B cell (primary cell): ENCODE measurements around the gene PAK6. TPM values are rescaled to one million over a fixed set of nuclear protein-coding genes. Genes with fewer than 3 reads are reported as not detected.
A peak's percentile ranks its signal among the peaks of the same experiment; 100 is the strongest.

Source experiments
- ATAC-seq: fragments of 200-7000 bp; cut with Tn5 transposase; one replicate; pipeline ENCODE4 v1.10.0; 2021; ENCODE audit warnings: low read depth, mild to moderate bottlenecking, moderate number of reproducible peaks, moderate library complexity
- CTCF ChIA-PET: fragments of 350-600 bp; sonication (Branson Sonifier 250); formaldehyde crosslinking; loops from one replicate; lab custom pipeline; 2021; ENCODE audit warnings: antibody characterized with exemption, inconsistent platforms; lab: Charles Lee
- POLR2A ChIA-PET: fragments of 350-600 bp; sonication (Branson Sonifier 250); formaldehyde crosslinking; loops from one replicate; lab custom pipeline; 2021; ENCODE audit warnings: antibody characterized with exemption; lab: Charles Lee
- DNase-seq: peaks from one replicate; pipeline ENCODE4 v3.0.0; 2013
- H2AFZ ChIP-seq: 2 replicates; pipeline ENCODE4 v1.6.1; 2012; ENCODE audit warnings: mild to moderate bottlenecking, low read depth, low read length; ENCODE audit not compliant: insufficient read depth, poor library complexity, severe bottlenecking
- H3K27ac ChIP-seq, 2 donors: 1 replicate in 1 of 2; 2 replicates in 1 of 2; pipeline ENCODE4 v1.5.1; 2012 to 2013; ENCODE audit warnings: low read length in 2 of 2, mild to moderate bottlenecking in 2 of 2, moderate library complexity in 1 of 2
- H3K27me3 ChIP-seq, 4 experiments: fragments of 200-600 bp in 1 of 4; sonication (generic) in 1 of 4; replicated peaks in 1 of 4; 1 replicate in 2 of 4; 2 replicates in 2 of 4; pipeline versions ENCODE4 v1.6.1 to v1.7.0; 2013 to 2016; ENCODE audit warnings: low read length in 3 of 4, mild to moderate bottlenecking in 2 of 4, mixed read lengths in 1 of 4, moderate library complexity in 1 of 4; ENCODE audit not compliant: insufficient read depth in 4 of 4, control insufficient read depth in 3 of 4; ENCODE audit errors: control extremely low read depth in 1 of 4
- H3K36me3 ChIP-seq, 2 experiments: replicated peaks in 1 of 2; 1 replicate in 1 of 2; 2 replicates in 1 of 2; pipeline versions ENCODE4 v1.6.1 to v1.7.1; 2013; ENCODE audit warnings: low read length in 1 of 2; ENCODE audit not compliant: insufficient read depth in 2 of 2, control insufficient read depth in 1 of 2; ENCODE audit errors: control extremely low read depth in 1 of 2, extremely low read depth in 1 of 2
- H3K4me1 ChIP-seq, 2 donors: fragments of 200-600 bp in 1 of 2; sonication (generic) in 1 of 2; 1 replicate in 1 of 2; 2 replicates in 1 of 2; pipeline versions ENCODE4 v1.5.1 to v1.6.1; 2013 to 2017; ENCODE audit warnings: low read length in 2 of 2; ENCODE audit not compliant: control insufficient read depth in 2 of 2, insufficient read depth in 2 of 2
- H3K4me2 ChIP-seq: replicated peaks from 2 replicates; pipeline ENCODE3; 2012; ENCODE audit warnings: mild to moderate bottlenecking, low read depth, low read length; ENCODE audit not compliant: poor library complexity, severe bottlenecking
- H3K4me3 ChIP-seq, 5 experiments: fragments of 200-600 bp in 1 of 5; sonication (generic) in 1 of 5; 1 replicate in 3 of 5; 2 replicates in 2 of 5; pipeline versions ENCODE4 v1.5.1 to v1.7.0; 2011 to 2016; ENCODE audit warnings: low read length in 4 of 5, mild to moderate bottlenecking in 4 of 5, low read depth in 2 of 5, control low read depth in 1 of 5, moderate library complexity in 1 of 5; ENCODE audit not compliant: insufficient read depth in 1 of 5; ENCODE audit errors: control extremely low read depth in 1 of 5, extremely low read depth in 1 of 5
- H3K79me2 ChIP-seq: fragments of 200-600 bp; sonication (generic); one replicate; pipeline ENCODE4 v1.6.0; 2016; ENCODE audit warnings: low read length; ENCODE audit not compliant: control insufficient read depth, insufficient read depth
- H3K9ac ChIP-seq: fragments of 200-600 bp; sonication (generic); 2 replicates; pipeline ENCODE4 v1.6.1; 2017; ENCODE audit warnings: mild to moderate bottlenecking, low read length, moderate library complexity
- H3K9me3 ChIP-seq, 3 donors: one replicate each; pipeline versions ENCODE4 v1.6.1 to v1.7.1; 2013; ENCODE audit warnings: low read length in 2 of 3; ENCODE audit not compliant: control insufficient read depth in 2 of 3, insufficient read depth in 1 of 3; ENCODE audit errors: control extremely low read depth in 1 of 3
- H4K20me1 ChIP-seq: 2 replicates; pipeline ENCODE4 v1.6.0; 2012; ENCODE audit warnings: mild to moderate bottlenecking, low read length; ENCODE audit not compliant: insufficient read depth, control insufficient read depth, poor library complexity, severe bottlenecking
- H3K27ac Mint-ChIP-seq: one replicate; pipeline ENCODE4 v1.8.0; 2021; ENCODE audit warnings: mixed read lengths
- H3K27me3 Mint-ChIP-seq: one replicate; pipeline ENCODE4 v1.8.0; 2021; ENCODE audit warnings: mixed read lengths
- H3K4me1 Mint-ChIP-seq: one replicate; pipeline ENCODE4 v1.8.0; 2021; ENCODE audit warnings: mixed read lengths
- H3K4me3 Mint-ChIP-seq: one replicate; pipeline ENCODE4 v1.8.0; 2021; ENCODE audit warnings: mixed read lengths
- H3K9me3 Mint-ChIP-seq: one replicate; pipeline ENCODE4 v1.8.0; 2022; ENCODE audit warnings: mixed read lengths; ENCODE audit not compliant: insufficient read depth
- EZH2 ChIP-seq: IDR thresholded peaks from 2 replicates; pipeline ENCODE4 v1.6.1; 2012; ENCODE audit warnings: borderline replicate concordance, low read depth, mild to moderate bottlenecking, moderate library complexity, low read length; ENCODE audit not compliant: insufficient read depth, poor library complexity, severe bottlenecking
- WGBS: methylation state at CpG from one replicate; pipeline ENCODE4 v1.1.5; 2013; ENCODE audit warnings: missing lambda C conversion rate; ENCODE audit not compliant: insufficient coverage; 5-methylcytosine and 5-hydroxymethylcytosine counted together
- intact Hi-C: fragments of 100-400 bp; cut with micrococcal nuclease; formaldehyde crosslinking; loops from one replicate; pipeline ENCODE4 v1.10.0; 2022
- polyA plus RNA-seq: library from polyadenylated mRNA; depleted of rRNA; stranded (reverse); fragments of >200 nt; gene quantifications from 2 replicates; pipeline ENCODE4 v1.2.3, GENCODE V29; 2012
- total RNA-seq, 2 donors: library from RNA; stranded (reverse); fragments of 120-200 nt in 1 of 2; gene quantifications; 1 replicate in 1 of 2; 2 replicates in 1 of 2; pipeline versions ENCODE4 v1.2.3 to v1.2.4, GENCODE V29; 2013 to 2022
- TF ChIP-seq, protein P1 (sequence below): fragments of 200-600 bp; IDR thresholded peaks from one replicate; pipeline ENCODE4 v1.8.0; 2022; ENCODE audit warnings: antibody characterized with exemption, mild to moderate bottlenecking

Gene PAK6
- total and polyA plus RNA-seq, 2 donors (not counting 1 experiment from before 2014, with no cell fraction given), result 0.45 to 1.2 TPM

GRCh38 chr15:40310001-40310959 lies 71.4 kb downstream of the PAK6 start:
- Histone ChIP-seq H3K9me3 (no peaks in the 10 kb centered on the region), H3K79me2 (peaks cover 24% of the 10 kb centered on the region), H3K4me3 (no peak overlapping the region), H3K9ac (no peak overlapping the region), H3K27me3 (peaks cover 0 to 5% (median under 1%) of the 10 kb centered on the region in 4 experiments), H3K36me3 (no peaks in the 10 kb centered on the region), H4K20me1 (no peaks in the 10 kb centered on the region), H3K4me1 (peaks cover 25 to 46% of the 10 kb centered on the region in 2 donors), H3K4me2 (no peak overlapping the region), H2AFZ (no peak overlapping the region), H3K27ac (no peak overlapping the region)
- H3K9me3 Mint-ChIP-seq, result no peaks in the 10 kb centered on the region
- WGBS, result 31% methylated on average over 3 of the region's 4 CpGs
- ChIA-PET POLR2A (interaction anchor here (0.6 to 1.9 kb wide), 5 partner anchors 24 to 203 kb away, joined by 3 to 6 read pairs (median 3); partner anchors contain the start of gene ANKRD63), CTCF (interaction anchor here (0.9 to 14.9 kb wide), 16 partner anchors 9 to 522 kb away, joined by 3 to 227 read pairs (median 6); partner anchors contain the start of genes ANKRD63, CCDC9B, INAFM2 and IVD)
- H3K4me1 Mint-ChIP-seq, result peaks cover 46% of the 10 kb centered on the region
- intact Hi-C loops, result loop anchor here (1.0 kb wide), 1 partner anchor 31 kb away; no protein-coding TSS in a partner anchor
- peak overlapping the region; percentile 99 for H3K27ac Mint-ChIP-seq
- peak overlapping the region; percentile 98 for H3K4me3 Mint-ChIP-seq
- ATAC-seq, result peak; percentile 22
- peak; percentile 68 for DNase-seq
- TF ChIP-seq, protein P1, sequence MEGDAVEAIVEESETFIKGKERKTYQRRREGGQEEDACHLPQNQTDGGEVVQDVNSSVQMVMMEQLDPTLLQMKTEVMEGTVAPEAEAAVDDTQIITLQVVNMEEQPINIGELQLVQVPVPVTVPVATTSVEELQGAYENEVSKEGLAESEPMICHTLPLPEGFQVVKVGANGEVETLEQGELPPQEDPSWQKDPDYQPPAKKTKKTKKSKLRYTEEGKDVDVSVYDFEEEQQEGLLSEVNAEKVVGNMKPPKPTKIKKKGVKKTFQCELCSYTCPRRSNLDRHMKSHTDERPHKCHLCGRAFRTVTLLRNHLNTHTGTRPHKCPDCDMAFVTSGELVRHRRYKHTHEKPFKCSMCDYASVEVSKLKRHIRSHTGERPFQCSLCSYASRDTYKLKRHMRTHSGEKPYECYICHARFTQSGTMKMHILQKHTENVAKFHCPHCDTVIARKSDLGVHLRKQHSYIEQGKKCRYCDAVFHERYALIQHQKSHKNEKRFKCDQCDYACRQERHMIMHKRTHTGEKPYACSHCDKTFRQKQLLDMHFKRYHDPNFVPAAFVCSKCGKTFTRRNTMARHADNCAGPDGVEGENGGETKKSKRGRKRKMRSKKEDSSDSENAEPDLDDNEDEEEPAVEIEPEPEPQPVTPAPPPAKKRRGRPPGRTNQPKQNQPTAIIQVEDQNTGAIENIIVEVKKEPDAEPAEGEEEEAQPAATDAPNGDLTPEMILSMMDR, result peak; percentile 67
- TF ChIP-seq EZH2, result no peak
- H3K27me3 Mint-ChIP-seq, result peaks cover under 1% of the 10 kb centered on the region
